Globus pallidus (tissue), 1 donor: ENCODE results near the gene MMAB.
A peak's percentile ranks its signal among the peaks of the same experiment; 100 is the strongest.

Source experiments
- DNase-seq: peaks from one replicate; pipeline ENCODE4 v3.0.0-alpha.2; 2015; ENCODE audit warnings: low spot score

MMAB gene

GRCh38 chr12:109559200-109559505 is 14.2 kb downstream of the MMAB start:
- no peak for DNase-seq

- DNase-seq, result no peak
Measured at GRCh38 chr12:109558374-109559199, 14.7 kb downstream of the MMAB start.

GRCh38 chr12:109557805-109558204 is 15.5 kb downstream of the MMAB start:
- no peak for DNase-seq

- no peak for DNase-seq
Measured at GRCh38 chr12:109557200-109557599, 16.1 kb downstream of the MMAB start.

- no peak for DNase-seq
Measured at GRCh38 chr12:109555431-109556315, 17.6 kb downstream of the MMAB start.

GRCh38 chr12:109554761-109555160 is 18.5 kb downstream of the MMAB start:
- no peak for DNase-seq

- peak; percentile 10 for DNase-seq
Measured at GRCh38 chr12:109553906-109554500, 19.3 kb downstream of the MMAB start.

- no peak for DNase-seq
Measured at GRCh38 chr12:109553483-109553882, 19.8 kb downstream of the MMAB start.

GRCh38 chr12:109552971-109553370 is 20.3 kb downstream of the MMAB start:
- no peak for DNase-seq

- no peak for DNase-seq
Measured at GRCh38 chr12:109551108-109551507, 22.2 kb downstream of the MMAB start.

GRCh38 chr12:109550281-109550680 is 23.0 kb downstream of the MMAB start:
- DNase-seq, result no peak

GRCh38 chr12:109549613-109550270 is 23.6 kb downstream of the MMAB start:
- DNase-seq, result no peak

- no peak for DNase-seq
Measured at GRCh38 chr12:109548258-109548657, 25.0 kb downstream of the MMAB start.

GRCh38 chr12:109547286-109547685 is 26.0 kb downstream of the MMAB start:
- no peak for DNase-seq

GRCh38 chr12:109545826-109546225 is 27.5 kb downstream of the MMAB start:
- DNase-seq, result no peak

GRCh38 chr12:109544955-109545531 is 28.3 kb downstream of the MMAB start:
- no peak for DNase-seq

- no peak for DNase-seq
Measured at GRCh38 chr12:109542876-109543275, 30.4 kb downstream of the MMAB start.

GRCh38 chr12:109542014-109542413 is 31.3 kb downstream of the MMAB start:
- no peak for DNase-seq

GRCh38 chr12:109541413-109541726 is 31.9 kb downstream of the MMAB start:
- DNase-seq, result no peak

- DNase-seq, result peak; percentile 42
Measured at GRCh38 chr12:109540526-109541412, 32.5 kb downstream of the MMAB start.

GRCh38 chr12:109539508-109539907 is 33.8 kb downstream of the MMAB start:
- no peak for DNase-seq
